WTC11 (cell line): Measurements from ENCODE around the gene VAV2. TPM values are rescaled to one million over a fixed set of nuclear protein-coding genes. Genes with fewer than 3 reads are reported as not detected.
A peak's percentile ranks its signal among the peaks of the same experiment; 100 is the strongest.

Experiments
- ATAC-seq: fragments of 200-7000 bp; cut with Tn5 transposase; 2 replicates; pipeline ENCODE4 v1.10.0; 2021; ENCODE audit warnings: mild to moderate bottlenecking, moderate library complexity
- CTCF ChIA-PET: fragments of 300-600 bp; sonication (Branson Sonifier 250); formaldehyde crosslinking; loops from one replicate; lab custom pipeline; 2021; ENCODE audit warnings: antibody characterized with exemption; lab: Charles Lee
- POLR2A ChIA-PET: fragments of 350-600 bp; sonication (Branson Sonifier 250); formaldehyde crosslinking; loops from one replicate; lab custom pipeline; 2021; ENCODE audit warnings: antibody characterized with exemption; lab: Charles Lee
- DNase-seq: peaks from one replicate; pipeline ENCODE4 v3.0.0; 2021; ENCODE audit warnings: low spot score
- H3K27ac Mint-ChIP-seq: 2 replicates; pipeline ENCODE4 v1.8.0; 2021; ENCODE audit warnings: mixed read lengths
- H3K27me3 Mint-ChIP-seq: 2 replicates; pipeline ENCODE4 v1.8.0; 2021; ENCODE audit warnings: low read depth, mild to moderate bottlenecking, moderate library complexity, mixed read lengths
- H3K36me3 Mint-ChIP-seq: 2 replicates; pipeline ENCODE4 v1.8.0; 2021; ENCODE audit warnings: mixed read lengths
- H3K4me1 Mint-ChIP-seq: 2 replicates; pipeline ENCODE4 v1.8.0; 2022; ENCODE audit warnings: mixed read lengths
- H3K4me3 Mint-ChIP-seq: 2 replicates; pipeline ENCODE4 v1.8.0; 2021; ENCODE audit warnings: mild to moderate bottlenecking, moderate library complexity, mixed read lengths
- H3K9me3 Mint-ChIP-seq: 2 replicates; pipeline ENCODE4 v1.8.0; 2021; ENCODE audit warnings: mixed read lengths
- CREM ChIP-seq: sonication (generic); formaldehyde crosslinking; IDR thresholded peaks from 2 replicates; pipeline ENCODE4 v1.8.1; 2022; ENCODE audit warnings: mild to moderate bottlenecking, missing genetic modification reagents, moderate library complexity
- E2F5 ChIP-seq: sonication (generic); formaldehyde crosslinking; IDR thresholded peaks from 2 replicates; pipeline ENCODE4 v1.8.1; 2022; ENCODE audit warnings: mild to moderate bottlenecking, moderate library complexity, missing genetic modification reagents
- EMX1 ChIP-seq: fragments of 250-450 bp; sonication (Bioruptor Pico); IDR thresholded peaks from 2 replicates; pipeline ENCODE4 v1.8.0; 2021; ENCODE audit warnings: mild to moderate bottlenecking
- ESRRA ChIP-seq: sonication (generic); formaldehyde crosslinking; IDR thresholded peaks from 2 replicates; pipeline ENCODE4 v1.8.1; 2022; ENCODE audit warnings: mild to moderate bottlenecking, missing genetic modification reagents, borderline replicate concordance
- FOXP1 ChIP-seq: sonication (generic); formaldehyde crosslinking; IDR thresholded peaks from 2 replicates; pipeline ENCODE4 v1.8.0; 2022; ENCODE audit warnings: missing genetic modification reagents, mild to moderate bottlenecking, moderate library complexity, borderline replicate concordance
- GTF2I ChIP-seq: fragments of 250-450 bp; sonication (Bioruptor Pico); conservative IDR thresholded peaks from 2 replicates; pipeline ENCODE4 v1.4.0; 2021; ENCODE audit warnings: mild to moderate bottlenecking
- JAZF1 ChIP-seq: fragments of 250-450 bp; sonication (Bioruptor Pico); IDR thresholded peaks from 2 replicates; pipeline ENCODE4 v1.9.0; 2021; ENCODE audit warnings: moderate library complexity, mild to moderate bottlenecking, inconsistent platforms
- NFE2L1 ChIP-seq: sonication (generic); formaldehyde crosslinking; IDR thresholded peaks from 2 replicates; pipeline ENCODE4 v1.8.1; 2023; ENCODE audit warnings: missing genetic modification reagents
- NR2C2 ChIP-seq: sonication (generic); formaldehyde crosslinking; IDR thresholded peaks from 2 replicates; pipeline ENCODE4 v1.8.0; 2022; ENCODE audit warnings: mild to moderate bottlenecking, missing genetic modification reagents
- SMAD3 ChIP-seq: sonication (generic); formaldehyde crosslinking; IDR thresholded peaks from 2 replicates; pipeline ENCODE4 v1.8.0; 2022; ENCODE audit warnings: missing genetic modification reagents, mild to moderate bottlenecking, borderline replicate concordance
- SOX15 ChIP-seq: fragments of 250-450 bp; sonication (Bioruptor Pico); IDR thresholded peaks from 2 replicates; pipeline ENCODE4 v1.9.0; 2021; ENCODE audit warnings: mild to moderate bottlenecking
- TEAD4 ChIP-seq: sonication (generic); formaldehyde crosslinking; IDR thresholded peaks from 2 replicates; pipeline ENCODE4 v1.8.0; 2022; ENCODE audit warnings: mild to moderate bottlenecking, missing genetic modification reagents
- ZBTB21 ChIP-seq: sonication (generic); formaldehyde crosslinking; IDR thresholded peaks from 2 replicates; pipeline ENCODE4 v1.8.1; 2023; ENCODE audit warnings: mild to moderate bottlenecking, missing genetic modification reagents, borderline replicate concordance
- ZBTB43 ChIP-seq: sonication (generic); formaldehyde crosslinking; IDR thresholded peaks from 2 replicates; pipeline ENCODE4 v1.8.1; 2023; ENCODE audit warnings: mild to moderate bottlenecking, missing genetic modification reagents
- ZNF232 ChIP-seq: sonication (generic); formaldehyde crosslinking; IDR thresholded peaks from 2 replicates; pipeline ENCODE4 v1.8.0; 2022; ENCODE audit warnings: mild to moderate bottlenecking, missing genetic modification reagents
- ZNF263 ChIP-seq: sonication (generic); formaldehyde crosslinking; IDR thresholded peaks from 2 replicates; pipeline ENCODE4 v1.8.1; 2022; ENCODE audit warnings: low read depth, mild to moderate bottlenecking, moderate library complexity, missing genetic modification reagents
- ZNF317 ChIP-seq: sonication (generic); formaldehyde crosslinking; IDR thresholded peaks from 2 replicates; pipeline ENCODE4 v1.8.1; 2023; ENCODE audit warnings: low read depth, mild to moderate bottlenecking, moderate library complexity, missing genetic modification reagents, borderline replicate concordance
- ZNF423 ChIP-seq: fragments of 250-450 bp; sonication (Bioruptor Pico); IDR thresholded peaks from 2 replicates; pipeline ENCODE4 v2.1.2; 2022; ENCODE audit warnings: mild to moderate bottlenecking, moderate library complexity
- ZNF671 ChIP-seq: fragments of 250-450 bp; sonication (Bioruptor Pico); IDR thresholded peaks from 2 replicates; pipeline ENCODE4 v1.8.0; 2021; ENCODE audit warnings: mild to moderate bottlenecking
- total RNA-seq: library from RNA; stranded (reverse); gene quantifications from 3 replicates; pipeline ENCODE4 v1.2.3, GENCODE V29; 2021
- TF ChIP-seq, protein P1 (sequence below): fragments of 250-450 bp; sonication (Bioruptor Pico); IDR thresholded peaks from 2 replicates; pipeline ENCODE4 v2.1.2; 2022; ENCODE audit warnings: mild to moderate bottlenecking, moderate library complexity
- TF ChIP-seq, protein P2 (sequence below): fragments of 250-450 bp; sonication (Bioruptor Pico); IDR thresholded peaks from 2 replicates; pipeline ENCODE4 v1.9.0; 2021; ENCODE audit warnings: moderate library complexity, mild to moderate bottlenecking, inconsistent platforms, borderline replicate concordance
- TF ChIP-seq, protein P3 (sequence below): sonication (generic); formaldehyde crosslinking; IDR thresholded peaks from 2 replicates; pipeline ENCODE4 v1.8.0; 2023; ENCODE audit warnings: missing genetic modification reagents
- TF ChIP-seq, protein P4 (sequence below): sonication (generic); formaldehyde crosslinking; IDR thresholded peaks from 2 replicates; pipeline ENCODE4 v1.8.1; 2022; ENCODE audit warnings: low read depth, missing genetic modification reagents, borderline replicate concordance

Gene VAV2
- total RNA-seq, 1 experiment from 2014 or later, result 39.7 TPM

DNA sequence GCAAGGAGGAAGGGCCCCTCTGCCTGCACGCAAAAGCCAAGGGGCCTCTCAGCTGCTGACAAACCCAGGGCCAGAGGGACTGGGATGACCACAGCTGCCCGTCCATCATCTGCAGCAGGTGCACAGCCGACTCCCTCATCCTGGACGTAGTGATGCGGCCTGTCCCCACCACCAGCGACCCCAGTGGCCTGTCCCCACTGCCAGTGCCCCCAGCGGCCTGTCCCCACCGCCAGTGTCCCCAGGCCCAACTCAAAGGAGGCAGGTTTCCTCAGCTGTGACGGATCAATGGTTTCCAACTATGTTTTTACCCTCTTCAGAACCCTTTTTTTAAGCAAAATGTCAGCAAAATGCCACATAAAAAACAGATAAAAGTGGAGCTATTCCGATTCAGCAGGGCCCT is 62.5 kb downstream of the VAV2 start:
- CTCF ChIA-PET, result no interaction called here
- TF ChIP-seq NR2C2 (CRISPR knock-in tag) (no peak), ZBTB21 (CRISPR knock-in tag) (no peak)
- TF ChIP-seq, protein P1, sequence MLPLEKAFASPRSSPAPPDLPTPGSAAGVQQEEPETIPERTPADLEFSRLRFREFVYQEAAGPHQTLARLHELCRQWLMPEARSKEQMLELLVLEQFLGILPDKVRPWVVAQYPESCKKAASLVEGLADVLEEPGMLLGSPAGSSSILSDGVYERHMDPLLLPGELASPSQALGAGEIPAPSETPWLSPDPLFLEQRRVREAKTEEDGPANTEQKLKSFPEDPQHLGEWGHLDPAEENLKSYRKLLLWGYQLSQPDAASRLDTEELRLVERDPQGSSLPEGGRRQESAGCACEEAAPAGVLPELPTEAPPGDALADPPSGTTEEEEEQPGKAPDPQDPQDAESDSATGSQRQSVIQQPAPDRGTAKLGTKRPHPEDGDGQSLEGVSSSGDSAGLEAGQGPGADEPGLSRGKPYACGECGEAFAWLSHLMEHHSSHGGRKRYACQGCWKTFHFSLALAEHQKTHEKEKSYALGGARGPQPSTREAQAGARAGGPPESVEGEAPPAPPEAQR (CRISPR knock-in tag), result no peak
- TF ChIP-seq, all 79 proteins: peak for 0
- ATAC-seq (no peak), DNase-seq (no peak)
- POLR2A ChIA-PET, result no interaction called here
- Mint-ChIP-seq H3K4me1 (peaks cover 2% of the 10 kb centered on the region; the same call in 1 of the 2 replicates), H3K36me3 (peaks cover 20% of the 10 kb centered on the region), H3K27me3 (no peaks in the 10 kb centered on the region), H3K9me3 (peaks cover 12% of the 10 kb centered on the region), H3K4me3 (no peak overlapping the region), H3K27ac (no peak overlapping the region)

DNA sequence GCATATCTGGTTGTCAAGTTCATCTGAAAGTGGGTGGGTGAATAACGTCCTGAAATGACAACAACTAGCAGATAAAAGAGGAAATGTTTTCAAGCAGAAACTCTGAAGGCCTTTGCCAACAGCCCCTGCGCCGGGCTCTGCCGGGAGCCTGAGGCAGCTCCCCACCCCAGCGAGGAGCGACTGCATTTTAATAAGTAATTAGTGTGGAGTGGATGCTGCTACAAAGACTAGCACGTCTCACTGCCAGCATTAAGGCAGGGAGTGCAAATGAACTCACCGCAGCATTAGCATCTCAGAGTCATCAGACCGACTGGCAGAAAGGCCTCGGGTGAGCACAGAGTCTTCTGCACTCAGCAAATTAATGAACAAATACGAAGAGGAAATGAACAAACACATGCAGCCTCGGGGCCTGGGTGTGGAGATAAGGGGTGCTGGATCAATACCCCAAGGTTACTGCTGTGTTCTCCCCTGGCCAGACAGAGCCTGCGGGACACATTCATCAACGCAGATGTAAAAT is 63.8 kb downstream of the VAV2 start:
- no peak for DNase-seq
- TF ChIP-seq JAZF1 (CRISPR knock-in tag) (no peak), SMAD3 (CRISPR knock-in tag) (no peak), ESRRA (no peak), SOX15 (CRISPR knock-in tag) (no peak)
- TF ChIP-seq, all 79 proteins: peak for 0
- Mint-ChIP-seq H3K9me3 (peaks cover 5% of the 10 kb centered on the region), H3K4me3 (no peak overlapping the region), H3K4me1 (peaks cover 2% of the 10 kb centered on the region; the same call in 1 of the 2 replicates), H3K27me3 (no peaks in the 10 kb centered on the region), H3K36me3 (peaks cover 8% of the 10 kb centered on the region), H3K27ac (peak overlapping the region; percentile 68)
- CTCF ChIA-PET, result no interaction called here
- ATAC-seq, result no peak
- POLR2A ChIA-PET, result no interaction called here

DNA sequence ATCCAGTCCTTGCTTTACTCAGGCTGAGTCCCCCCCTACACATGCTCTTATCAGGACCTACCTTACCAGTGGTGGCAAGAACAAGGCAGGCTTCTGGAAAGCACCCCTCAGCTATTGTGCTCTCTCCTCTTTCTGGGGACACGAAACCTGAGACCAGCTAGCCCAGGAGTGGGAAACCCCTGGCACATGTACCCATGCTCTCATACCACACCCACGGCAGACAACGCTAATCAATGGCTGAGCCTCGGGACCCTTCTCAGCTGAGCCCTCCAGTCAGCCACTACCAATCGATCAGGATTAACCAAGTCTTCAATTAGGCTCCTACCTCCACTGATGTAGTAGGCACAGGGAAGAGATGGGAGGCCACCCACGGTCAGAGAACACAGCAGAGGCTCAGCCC is 65.1 kb downstream of the VAV2 start:
- H3K4me3 Mint-ChIP-seq, result no peak overlapping the region
- no peak overlapping the region for H3K27ac Mint-ChIP-seq
- ChIA-PET CTCF (interaction anchor here (1.3 kb wide), 1 partner anchor 184 kb away, joined by 3 read pairs; no protein-coding TSS in a partner anchor), POLR2A (no interaction called here)
- no peak for DNase-seq
- H3K9me3 Mint-ChIP-seq, result peaks cover 4% of the 10 kb centered on the region; the same call in 1 of the 2 replicates
- H3K36me3 Mint-ChIP-seq, result 0 out of 2 replicates have a peak, but pooled peaks cover 5% of the 10 kb centered on the region
- TF ChIP-seq ZNF671 (no peak), E2F5 (CRISPR knock-in tag) (no peak), ZNF232 (CRISPR knock-in tag) (no peak), ZNF263 (CRISPR knock-in tag) (no peak), FOXP1 (no peak), SMAD3 (CRISPR knock-in tag) (no peak), ZNF423 (CRISPR knock-in tag) (no peak), EMX1 (no peak), GTF2I (CRISPR knock-in tag) (no peak), ZBTB43 (CRISPR knock-in tag) (no peak), TEAD4 (CRISPR knock-in tag) (no peak), ZNF317 (CRISPR knock-in tag) (no peak), CREM (no peak), NFE2L1 (no peak)
- TF ChIP-seq, protein P2, sequence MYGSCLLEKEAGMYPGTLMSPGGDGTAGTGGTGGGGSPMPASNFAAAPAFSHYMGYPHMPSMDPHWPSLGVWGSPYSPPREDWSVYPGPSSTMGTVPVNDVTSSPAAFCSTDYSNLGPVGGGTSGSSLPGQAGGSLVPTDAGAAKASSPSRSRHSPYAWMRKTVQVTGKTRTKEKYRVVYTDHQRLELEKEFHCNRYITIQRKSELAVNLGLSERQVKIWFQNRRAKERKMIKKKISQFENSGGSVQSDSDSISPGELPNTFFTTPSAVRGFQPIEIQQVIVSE (CRISPR knock-in tag), result no peak
- TF ChIP-seq, protein P3, sequence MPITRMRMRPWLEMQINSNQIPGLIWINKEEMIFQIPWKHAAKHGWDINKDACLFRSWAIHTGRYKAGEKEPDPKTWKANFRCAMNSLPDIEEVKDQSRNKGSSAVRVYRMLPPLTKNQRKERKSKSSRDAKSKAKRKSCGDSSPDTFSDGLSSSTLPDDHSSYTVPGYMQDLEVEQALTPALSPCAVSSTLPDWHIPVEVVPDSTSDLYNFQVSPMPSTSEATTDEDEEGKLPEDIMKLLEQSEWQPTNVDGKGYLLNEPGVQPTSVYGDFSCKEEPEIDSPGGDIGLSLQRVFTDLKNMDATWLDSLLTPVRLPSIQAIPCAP (CRISPR knock-in tag), result no peak
- TF ChIP-seq, protein P4, sequence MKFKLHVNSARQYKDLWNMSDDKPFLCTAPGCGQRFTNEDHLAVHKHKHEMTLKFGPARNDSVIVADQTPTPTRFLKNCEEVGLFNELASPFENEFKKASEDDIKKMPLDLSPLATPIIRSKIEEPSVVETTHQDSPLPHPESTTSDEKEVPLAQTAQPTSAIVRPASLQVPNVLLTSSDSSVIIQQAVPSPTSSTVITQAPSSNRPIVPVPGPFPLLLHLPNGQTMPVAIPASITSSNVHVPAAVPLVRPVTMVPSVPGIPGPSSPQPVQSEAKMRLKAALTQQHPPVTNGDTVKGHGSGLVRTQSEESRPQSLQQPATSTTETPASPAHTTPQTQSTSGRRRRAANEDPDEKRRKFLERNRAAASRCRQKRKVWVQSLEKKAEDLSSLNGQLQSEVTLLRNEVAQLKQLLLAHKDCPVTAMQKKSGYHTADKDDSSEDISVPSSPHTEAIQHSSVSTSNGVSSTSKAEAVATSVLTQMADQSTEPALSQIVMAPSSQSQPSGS (CRISPR knock-in tag), result no peak
- TF ChIP-seq, all 79 proteins: peak for 0
- Mint-ChIP-seq H3K4me1 (peaks cover 2% of the 10 kb centered on the region; the same call in 1 of the 2 replicates), H3K27me3 (no peaks in the 10 kb centered on the region)
- no peak for ATAC-seq
